Endometrial microvascular endothelial cells (primary cell): ENCODE results near the gene A4GALT. TPM values are rescaled to one million over a fixed set of nuclear protein-coding genes. Genes with fewer than 3 reads are reported as not detected.

ENCODE experiments used
- in situ Hi-C: cut with HindIII; loops from 2 replicates; pipeline ENCODE4 v1.10.0; 2017; ENCODE audit warnings: low sequenced_read_pairs, low pct_unique_long_range_greater_than_20kb; ENCODE audit errors: inconsistent ontology term
- total RNA-seq: library from RNA; depleted of rRNA; stranded (reverse); fragments of >200 nt; gene quantifications from one replicate; pipeline ENCODE4 v1.2.3, GENCODE V29; 2015; ENCODE audit errors: inconsistent ontology term

Gene A4GALT
- total RNA-seq, 1 donor from 2014 or later, result 28.7 TPM

DNA sequence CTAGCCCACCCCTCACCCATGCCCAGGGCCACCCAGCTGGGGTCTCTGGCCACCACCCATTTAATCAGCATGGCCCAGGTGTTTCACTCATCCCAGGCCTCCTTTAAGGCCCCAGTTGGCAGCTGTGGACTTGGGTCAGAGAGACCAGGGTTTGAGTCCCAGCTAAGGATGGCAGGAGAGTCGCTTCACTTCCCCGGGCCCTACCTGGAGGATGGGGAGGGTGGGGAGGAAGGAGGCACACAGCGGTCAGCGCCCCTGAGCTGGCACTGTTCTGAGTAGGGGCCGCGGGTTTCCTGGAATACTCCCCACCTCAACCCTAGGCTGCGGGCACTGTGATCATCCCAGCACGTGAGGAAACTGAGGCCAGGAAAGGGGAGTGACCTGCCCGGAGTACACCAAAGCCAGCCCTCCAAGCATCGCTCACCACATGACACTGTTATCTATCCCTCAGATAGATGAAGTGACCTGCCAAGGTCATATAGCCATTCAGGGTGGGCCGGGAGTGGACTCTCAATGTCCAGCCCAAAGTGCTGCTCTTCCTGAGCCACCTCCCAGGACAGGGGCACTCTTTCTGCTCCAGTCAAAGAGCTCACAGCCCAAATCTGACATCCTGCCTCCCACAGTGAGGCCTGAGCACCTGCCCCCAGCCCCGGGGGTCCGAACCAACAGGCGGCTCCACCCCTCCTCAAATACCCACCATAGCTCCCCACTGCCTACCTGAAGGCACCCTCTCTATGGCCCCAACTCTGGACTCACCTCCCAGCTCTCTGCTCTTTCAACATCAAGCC, 76.8 kb downstream of the A4GALT start:
- in situ Hi-C loops, result no loop called here

DNA sequence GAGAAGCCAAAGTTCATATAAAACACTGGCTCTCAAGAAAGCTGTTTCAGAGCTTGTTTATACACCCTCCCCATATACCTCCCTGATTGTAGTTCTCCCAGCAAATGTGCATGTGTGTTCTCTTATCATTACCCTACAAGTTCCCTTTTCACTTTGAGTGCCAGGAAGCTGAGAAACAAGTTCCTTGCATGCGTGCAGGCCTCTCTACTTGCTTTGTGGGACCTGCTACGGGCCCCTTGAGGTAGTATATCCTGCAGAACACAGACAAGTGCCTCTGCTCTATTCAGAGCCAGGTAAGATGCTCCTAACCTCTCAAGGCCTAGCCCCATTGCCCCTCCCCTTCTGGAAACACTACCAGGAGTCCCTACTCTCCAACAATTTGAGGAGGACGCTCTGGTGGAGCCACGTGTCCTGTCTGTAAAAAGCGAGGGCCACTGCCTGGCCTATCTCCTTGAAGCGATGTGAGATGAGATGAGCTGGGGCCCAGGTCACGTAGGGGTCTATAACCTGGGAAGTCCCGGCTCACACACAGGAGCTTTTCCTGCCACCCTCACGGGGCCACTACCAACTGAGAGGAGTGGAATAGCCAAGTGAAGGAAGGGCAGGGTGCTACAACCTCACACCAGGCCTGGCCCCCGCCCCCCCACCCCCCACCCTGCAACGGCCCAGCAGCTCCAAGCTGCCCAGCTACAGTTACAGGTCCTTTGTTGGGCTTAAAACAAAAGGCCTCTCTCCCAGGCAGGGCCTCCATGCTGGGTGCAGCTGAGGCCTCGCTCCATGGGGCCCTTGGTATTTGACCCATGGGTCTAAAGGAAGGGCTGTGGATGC, 77.7 kb downstream of the A4GALT start:
- in situ Hi-C loops, result no loop called here

Other genes with a start within 250 kb of the A4GALT start
- gene RRP7A, start 201.1 kb downstream of the A4GALT start, total RNA-seq, result 54.3 TPM
- gene SERHL2, start 166.9 kb downstream of the A4GALT start, total RNA-seq, result 0.74 TPM
- 36.5 TPM for gene POLDIP3, start 106.0 kb downstream of the A4GALT start, total RNA-seq
- not detected for gene ATP5MGL, start 80.3 kb downstream of the A4GALT start, total RNA-seq
- 155 TPM for gene CYB5R3, start 71.5 kb downstream of the A4GALT start, total RNA-seq
- gene ARFGAP3, start 136.4 kb upstream of the A4GALT start, total RNA-seq, result 49.6 TPM